HG03469 (cell line): ENCODE results near the gene CA6.
"Not testable (repeated sequence)": the region's sequence is repeated elsewhere in the genome, so short reads cannot be mapped to it uniquely, and the experiment has no call there.

Experiments used
- ATAC-seq: cut with Tn5 transposase; IDR thresholded peaks from one replicate; pipeline ENCODE4 v1.9.1; 2021; ENCODE audit warnings: mild to moderate bottlenecking, moderate library complexity, moderate number of reproducible peaks; ENCODE audit not compliant: unreplicated experiment

CA6 gene

GRCh38 chr1:8926707-8927694 lies 18.7 kb upstream of the CA6 start:
- no peak for ATAC-seq

- ATAC-seq: no peak
Measured at GRCh38 chr1:8930116-8930515, 15.6 kb upstream of the CA6 start.

GRCh38 chr1:8937051-8937450 lies 8.6 kb upstream of the CA6 start:
- ATAC-seq: not testable (repeated sequence)

- no peak for ATAC-seq
Measured at GRCh38 chr1:8937701-8938100, 8.0 kb upstream of the CA6 start.

- no peak for ATAC-seq
Measured at GRCh38 chr1:8938232-8938999, 7.3 kb upstream of the CA6 start.

GRCh38 chr1:8939000-8939265 lies 6.7 kb upstream of the CA6 start:
- no peak for ATAC-seq

- no peak for ATAC-seq
Measured at GRCh38 chr1:8939362-8939995, 6.2 kb upstream of the CA6 start.

- ATAC-seq: no peak
Measured at GRCh38 chr1:8941906-8942305, 3.8 kb upstream of the CA6 start.

GRCh38 chr1:8943498-8944405 lies 1.9 kb upstream of the CA6 start:
- no peak for ATAC-seq

- no peak for ATAC-seq
Measured at GRCh38 chr1:8947127-8947691, 1.5 kb downstream of the CA6 start.

GRCh38 chr1:8950309-8950708 lies 4.6 kb downstream of the CA6 start:
- no peak for ATAC-seq

- no peak for ATAC-seq
Measured at GRCh38 chr1:8951231-8951630, 5.6 kb downstream of the CA6 start.

GRCh38 chr1:8955406-8955805 lies 9.7 kb downstream of the CA6 start:
- no peak for ATAC-seq

- ATAC-seq: no peak
Measured at GRCh38 chr1:8956461-8957349, 11.0 kb downstream of the CA6 start.

- ATAC-seq: no peak
Measured at GRCh38 chr1:8962812-8963530, 17.3 kb downstream of the CA6 start.

- no peak for ATAC-seq
Measured at GRCh38 chr1:8963963-8964362, 18.3 kb downstream of the CA6 start.

GRCh38 chr1:8965121-8965820 lies 19.6 kb downstream of the CA6 start:
- ATAC-seq: no peak

- ATAC-seq: no peak
Measured at GRCh38 chr1:8966606-8967005, 20.9 kb downstream of the CA6 start.
